H1 (cell line): ENCODE measurements around the gene DOCK1. TPM values are rescaled to one million over a fixed set of nuclear protein-coding genes. Genes with fewer than 3 reads are reported as not detected.

Experiments used
- CTCF ChIA-PET: fragments of 300-600 bp; sonication (Branson Sonifier 250); formaldehyde crosslinking; loops from one replicate; lab custom pipeline; 2021; ENCODE audit not compliant: partially characterized antibody; lab: Charles Lee
- POLR2A ChIA-PET: fragments of 300-600 bp; sonication (Branson Sonifier 250); formaldehyde crosslinking; loops from one replicate; lab custom pipeline; 2021; ENCODE audit warnings: inconsistent platforms; ENCODE audit not compliant: partially characterized antibody; lab: Charles Lee
- DNase-seq, 2 experiments: peaks; one replicate each; pipeline versions ENCODE4 v3.0.0 to v3.0.0-alpha.2; 2010 to 2022; ENCODE audit warnings: low spot score in 2 of 2, low read depth in 1 of 2, mixed read lengths in 1 of 2
- FAIRE-seq: peaks from 2 replicates; lab custom pipeline; 2011; peaks lifted over from hg19 to GRCh38; lab: Jason Lieb, UNC
- H2AFZ ChIP-seq: 2 replicates; pipeline ENCODE4 v1.8.1; 2012; ENCODE audit warnings: low read length, inconsistent platforms
- H2AK5ac ChIP-seq: 2 replicates; pipeline ENCODE4 v1.6.1; 2013; ENCODE audit warnings: low read depth, low read length
- H2BK120ac ChIP-seq: replicated peaks from 2 replicates; pipeline ENCODE3; 2013; ENCODE audit warnings: low read depth, low read length, inconsistent platforms
- H2BK12ac ChIP-seq: 2 replicates; pipeline ENCODE4 v1.6.1; 2013; ENCODE audit warnings: low read depth, low read length
- H2BK15ac ChIP-seq: 2 replicates; pipeline ENCODE4 v1.6.1; 2013; ENCODE audit warnings: low read length
- H2BK20ac ChIP-seq: 2 replicates; pipeline ENCODE4 v1.6.1; 2013; ENCODE audit warnings: low read length
- H2BK5ac ChIP-seq: 2 replicates; pipeline ENCODE4 v1.6.1; 2013; ENCODE audit warnings: low read depth, low read length
- H3K14ac ChIP-seq: 2 replicates; pipeline ENCODE4 v1.6.1; 2013; ENCODE audit warnings: inconsistent platforms; ENCODE audit not compliant: insufficient read length
- H3K18ac ChIP-seq: 2 replicates; pipeline ENCODE4 v1.6.1; 2013; ENCODE audit warnings: low read length; ENCODE audit errors: extremely low read depth
- H3K23ac ChIP-seq: 2 replicates; pipeline ENCODE4 v1.6.1; 2013; ENCODE audit warnings: inconsistent platforms; ENCODE audit not compliant: insufficient read length
- H3K23me2 ChIP-seq: 2 replicates; pipeline ENCODE4 v1.6.1; 2013; ENCODE audit warnings: low read depth, low read length
- H3K27ac ChIP-seq: 2 replicates; pipeline ENCODE4 v1.6.1; 2011; ENCODE audit warnings: low read depth, low read length, inconsistent platforms
- H3K27me3 ChIP-seq, 4 experiments: replicated peaks in 1 of 4; 1 replicate in 1 of 4; 2 replicates in 3 of 4; pipeline versions ENCODE4 v1.6.1 to v1.8.1; 2011 to 2013; ENCODE audit warnings: low read length in 3 of 4, mild to moderate bottlenecking in 3 of 4, inconsistent platforms in 2 of 4, mixed read lengths in 2 of 4, moderate library complexity in 1 of 4; ENCODE audit not compliant: control insufficient read depth in 3 of 4, insufficient read depth in 3 of 4; ENCODE audit errors: extremely low read depth in 1 of 4
- H3K36me3 ChIP-seq, 4 experiments: 2 replicates each; pipeline versions ENCODE4 v1.6.1 to v1.8.1; 2011 to 2013; ENCODE audit warnings: mild to moderate bottlenecking in 4 of 4, low read length in 3 of 4, moderate library complexity in 2 of 4, control low read depth in 1 of 4, inconsistent platforms in 1 of 4; ENCODE audit not compliant: insufficient read depth in 4 of 4, control insufficient read depth in 2 of 4
- H3K4ac ChIP-seq: replicated peaks from 2 replicates; pipeline ENCODE3; 2013; ENCODE audit warnings: low read length, low read depth, mixed read lengths, inconsistent platforms; ENCODE audit not compliant: insufficient read length
- H3K4me1 ChIP-seq, 4 experiments: replicated peaks in 1 of 4; 1 replicate in 1 of 4; 2 replicates in 3 of 4; pipeline versions ENCODE4 v1.6.1 to v1.8.1; 2011 to 2013; ENCODE audit warnings: low read length in 3 of 4, inconsistent platforms in 2 of 4, mixed read lengths in 1 of 4; ENCODE audit not compliant: insufficient read depth in 4 of 4, control insufficient read depth in 3 of 4
- H3K4me2 ChIP-seq, 2 experiments: 2 replicates each; pipeline versions ENCODE4 v1.6.1 to v1.8.1; 2011 to 2013; ENCODE audit warnings: low read depth in 2 of 2, low read length in 2 of 2, control low read depth in 1 of 2, inconsistent platforms in 1 of 2, mild to moderate bottlenecking in 1 of 2; ENCODE audit not compliant: insufficient read depth in 1 of 2
- H3K4me3 ChIP-seq, 4 experiments: fragments of 200-600, 300-600 bp in 1 of 4; sonication (generic), shearing (Covaris generic), sonication (Bioruptor Twin) in 1 of 4; 2 replicates each; pipeline versions ENCODE4 v1.5.1 to v1.8.1; 2011 to 2016; ENCODE audit warnings: low read length in 4 of 4, low read depth in 3 of 4, control low read depth in 2 of 4, inconsistent platforms in 2 of 4, mild to moderate bottlenecking in 2 of 4, mixed read lengths in 1 of 4, moderate library complexity in 1 of 4; ENCODE audit not compliant: insufficient read depth in 2 of 4; ENCODE audit errors: extremely low read depth in 1 of 4
- H3K56ac ChIP-seq: replicated peaks from 2 replicates; pipeline ENCODE3; 2013; ENCODE audit warnings: low read depth, mild to moderate bottlenecking, mixed read lengths, low read length, inconsistent platforms; ENCODE audit not compliant: insufficient read length
- H3K79me1 ChIP-seq: 2 replicates; pipeline ENCODE4 v1.6.1; 2013; ENCODE audit warnings: low read depth, low read length, control low read depth
- H3K79me2 ChIP-seq, 2 experiments: 2 replicates each; pipeline versions ENCODE4 v1.6.1 to v1.8.1; 2012 to 2013; ENCODE audit warnings: low read length in 2 of 2, mild to moderate bottlenecking in 2 of 2, inconsistent platforms in 1 of 2; ENCODE audit not compliant: insufficient read depth in 2 of 2, control insufficient read depth in 1 of 2
- H3K9ac ChIP-seq, 4 experiments: replicated peaks in 1 of 4; 1 replicate in 1 of 4; 2 replicates in 3 of 4; pipeline versions ENCODE4 v1.6.1 to v1.8.1; 2011 to 2013; ENCODE audit warnings: low read depth in 3 of 4, low read length in 3 of 4, control low read depth in 2 of 4, mild to moderate bottlenecking in 2 of 4, moderate library complexity in 2 of 4, inconsistent platforms in 1 of 4; ENCODE audit errors: extremely low read depth in 1 of 4
- H3K9me3 ChIP-seq, 2 experiments: 2 replicates each; pipeline versions ENCODE4 v1.6.1 to v1.8.1; 2012 to 2013; ENCODE audit warnings: mild to moderate bottlenecking in 2 of 2, moderate library complexity in 2 of 2, control low read depth in 1 of 2, inconsistent platforms in 1 of 2, low read depth in 1 of 2, low read length in 1 of 2, mixed read lengths in 1 of 2; ENCODE audit not compliant: insufficient read depth in 2 of 2
- H4K20me1 ChIP-seq, 2 experiments: replicated peaks in 1 of 2; 2 replicates each; pipeline versions ENCODE3 to v1.8.1; 2011 to 2013; ENCODE audit warnings: inconsistent platforms in 2 of 2, low read length in 2 of 2, mild to moderate bottlenecking in 1 of 2; ENCODE audit not compliant: insufficient read depth in 2 of 2, control insufficient read depth in 1 of 2
- H4K5ac ChIP-seq: 2 replicates; pipeline ENCODE4 v1.6.1; 2013; ENCODE audit warnings: low read length, low read depth, mixed read lengths, inconsistent platforms; ENCODE audit not compliant: insufficient read length
- H4K8ac ChIP-seq: 2 replicates; pipeline ENCODE4 v1.8.0; 2013; ENCODE audit warnings: mild to moderate bottlenecking, moderate library complexity, low read length, inconsistent platforms; ENCODE audit not compliant: insufficient read depth; ENCODE audit errors: extremely low read depth
- H4K91ac ChIP-seq: replicated peaks from 2 replicates; pipeline ENCODE3; 2013; ENCODE audit warnings: low read length, mixed read lengths, inconsistent platforms; ENCODE audit not compliant: insufficient read length
- TEAD4 ChIP-seq: IDR thresholded peaks from 2 replicates; pipeline ENCODE4 v1.6.1; 2012; ENCODE audit warnings: low read depth, low read length, inconsistent platforms, mixed read lengths
- WGBS, 2 experiments: shearing (Covaris generic) in 1 of 2; methylation state at CpG; one replicate each; pipeline versions ENCODE4 v1.1.6 to v1.1.7; 2013 to 2015; ENCODE audit warnings: low lambda C conversion rate in 2 of 2, mixed read lengths in 2 of 2, inconsistent platforms in 1 of 2, low coverage in 1 of 2, missing lambda C conversion rate in 1 of 2; ENCODE audit not compliant: insufficient replicate concordance in 2 of 2, insufficient coverage in 1 of 2, insufficient read length in 1 of 2; ENCODE audit errors: extremely low coverage in 1 of 2, missing lambda C conversion rate in 1 of 2; 5-methylcytosine and 5-hydroxymethylcytosine counted together
- polyA plus RNA-seq, 7 experiments: library from polyadenylated mRNA; depleted of rRNA in 3 of 7; stranded (reverse) in 5 of 7; unstranded in 2 of 7; fragments of >200 nt in 5 of 7; fragments of 200-250 nt in 2 of 7; gene quantifications; 1 replicate in 5 of 7; 2 replicates in 1 of 7; 4 replicates in 1 of 7; pipeline versions ENCODE4 v1.2.1 to v1.2.3, GENCODE V29; 2011 to 2013; ENCODE audit warnings: missing spikeins in 2 of 7, mixed read lengths in 2 of 7
- total RNA-seq: library from RNA; stranded (reverse); fragmentation: NEBNext Ultra II Directional; extraction: Animal tissue kit (Norgen Biotek cat#: 25700); gene quantifications from 2 replicates; pipeline ENCODE4 v1.2.1, GENCODE V29; 2021

Gene DOCK1
- total and polyA plus RNA-seq, 2 of the 8 experiments (the other 6 are each of a cell fraction or from before 2014, with no cell fraction given): 11.6 to 53.0 TPM

DNA sequence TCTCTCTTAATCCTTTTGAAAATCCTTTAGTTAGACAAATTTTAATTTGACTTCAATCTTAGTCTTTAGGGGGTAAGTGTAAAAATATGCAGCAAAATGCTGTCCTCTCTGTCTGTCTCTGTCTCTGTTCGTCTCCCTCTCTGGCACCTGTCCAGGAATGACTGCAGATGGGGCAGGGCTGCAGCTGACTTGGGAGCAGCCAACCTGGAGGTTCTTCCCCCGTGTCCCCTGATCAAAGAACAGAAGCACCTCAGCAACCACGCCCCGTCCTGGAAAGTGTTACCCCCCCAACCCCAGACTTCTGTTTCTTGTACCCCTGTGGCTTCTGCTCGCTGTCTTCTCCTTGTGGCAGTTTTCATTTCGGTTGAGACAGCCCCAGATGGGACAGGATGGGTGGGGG, 502.3 kb downstream of the DOCK1 start:
- Histone ChIP-seq H3K9ac (no peak overlapping the region), H3K4me3 (no peak overlapping the region), H3K4me1 (no peaks in the 10 kb centered on the region), H4K8ac (no peak overlapping the region), H3K4me2 (no peak overlapping the region), H3K56ac (no peak overlapping the region), H2BK15ac (no peak overlapping the region), H3K4ac (no peak overlapping the region), H2BK5ac (no peak overlapping the region), H2AFZ (no peak overlapping the region), H3K14ac (no peak overlapping the region), H4K5ac (no peak overlapping the region), H3K9me3 (no peaks in the 10 kb centered on the region), H3K27me3 (no peaks in the 10 kb centered on the region), H3K23me2 (no peaks in the 10 kb centered on the region), H3K23ac (no peak overlapping the region), H3K79me1 (no peaks in the 10 kb centered on the region; the same call in 1 of the 2 replicates), H2BK20ac (no peak overlapping the region), H3K36me3 (peaks cover 0 to 7% (median 0%) of the 10 kb centered on the region in 4 experiments; a peak in 1 of 8 replicates), H4K91ac (no peak overlapping the region), H3K79me2 (no peaks in the 10 kb centered on the region), H3K18ac (no peak overlapping the region), H3K27ac (no peak overlapping the region), H2BK120ac (no peak overlapping the region), H4K20me1 (no peaks in the 10 kb centered on the region), H2AK5ac (no peak overlapping the region), H2BK12ac (no peak overlapping the region)
- WGBS, 2 experiments: 87% methylated on average over 4 of the region's 6 CpGs; no CpG with 5 or more reads in 1 of the 2 experiments
- ChIA-PET POLR2A (no interaction called here), CTCF (interaction anchor here (0.6 kb wide), 1 partner anchor 445 kb away, joined by 3 read pairs; no protein-coding TSS in a partner anchor)
- FAIRE-seq (no peak), DNase-seq (no peak)
- TF ChIP-seq TEAD4: no peak
